Measurements from ENCODE around the gene CTRB1.
"Not testable (repeated sequence)": the region's sequence is repeated elsewhere in the genome, so short reads cannot be mapped to it uniquely, and the experiment has no call there.

DNA sequence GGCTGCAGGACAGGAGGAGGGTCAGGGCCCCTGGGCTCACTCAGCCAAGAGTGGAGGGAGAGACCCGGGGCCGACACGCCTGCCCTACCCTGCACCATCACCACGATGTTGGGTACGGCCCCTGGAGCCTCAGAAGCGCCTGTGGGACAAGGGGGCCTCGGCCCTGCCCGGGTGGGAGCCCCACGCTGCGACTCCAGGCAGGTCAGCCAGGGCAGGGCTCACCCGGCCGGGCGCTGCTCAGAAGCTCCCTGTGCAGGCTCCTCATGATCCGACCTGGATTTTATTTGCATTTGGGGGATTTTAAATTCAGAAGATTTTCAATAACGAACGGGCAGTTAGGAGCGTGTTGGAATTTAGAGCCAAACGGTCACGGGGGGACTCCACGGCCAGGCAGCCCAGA lies 13.9 kb upstream of the CTRB1 start:
- TF ChIP-seq, protein P1, sequence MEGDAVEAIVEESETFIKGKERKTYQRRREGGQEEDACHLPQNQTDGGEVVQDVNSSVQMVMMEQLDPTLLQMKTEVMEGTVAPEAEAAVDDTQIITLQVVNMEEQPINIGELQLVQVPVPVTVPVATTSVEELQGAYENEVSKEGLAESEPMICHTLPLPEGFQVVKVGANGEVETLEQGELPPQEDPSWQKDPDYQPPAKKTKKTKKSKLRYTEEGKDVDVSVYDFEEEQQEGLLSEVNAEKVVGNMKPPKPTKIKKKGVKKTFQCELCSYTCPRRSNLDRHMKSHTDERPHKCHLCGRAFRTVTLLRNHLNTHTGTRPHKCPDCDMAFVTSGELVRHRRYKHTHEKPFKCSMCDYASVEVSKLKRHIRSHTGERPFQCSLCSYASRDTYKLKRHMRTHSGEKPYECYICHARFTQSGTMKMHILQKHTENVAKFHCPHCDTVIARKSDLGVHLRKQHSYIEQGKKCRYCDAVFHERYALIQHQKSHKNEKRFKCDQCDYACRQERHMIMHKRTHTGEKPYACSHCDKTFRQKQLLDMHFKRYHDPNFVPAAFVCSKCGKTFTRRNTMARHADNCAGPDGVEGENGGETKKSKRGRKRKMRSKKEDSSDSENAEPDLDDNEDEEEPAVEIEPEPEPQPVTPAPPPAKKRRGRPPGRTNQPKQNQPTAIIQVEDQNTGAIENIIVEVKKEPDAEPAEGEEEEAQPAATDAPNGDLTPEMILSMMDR (IDR thresholded peaks at IDR 0.05): not testable (repeated sequence)
- TF ChIP-seq POLR2A (IDR thresholded peaks at IDR 0.05): not testable (repeated sequence)
